Activated naive CD4-positive, alpha-beta T cell treated with anti-CD3 and anti-CD28 coated beads, Interleukin-2, amount 50 U/mL, for 72 hours (primary cell): ENCODE data around the gene PAX7. TPM values are rescaled to one million over a fixed set of nuclear protein-coding genes. Genes with fewer than 3 reads are reported as not detected.
A peak's percentile ranks its signal among the peaks of the same experiment; 100 is the strongest.
"Not testable (repeated sequence)": the region's sequence is repeated elsewhere in the genome, so short reads cannot be mapped to it uniquely, and the experiment has no call there.

ENCODE experiments used
- ATAC-seq, 2 donors: fragments of 150-1000 bp; cut with Tn5 transposase; 2 replicates each; pipeline ENCODE4 v1.10.0; 2021; ENCODE audit warnings: mild to moderate bottlenecking in 2 of 2, moderate library complexity in 2 of 2
- DNase-seq, 2 donors: peaks; one replicate each; pipeline ENCODE4 v3.0.0; 2021 to 2022; ENCODE audit warnings: low spot score in 2 of 2
- H3K27ac Mint-ChIP-seq, 2 donors: one replicate each; pipeline ENCODE4 v1.8.0; 2022; ENCODE audit warnings: mild to moderate bottlenecking in 2 of 2, mixed read lengths in 2 of 2
- H3K36me3 Mint-ChIP-seq, 2 donors: one replicate each; pipeline ENCODE4 v1.8.0; 2022; ENCODE audit warnings: mixed read lengths in 2 of 2
- H3K9me3 Mint-ChIP-seq, 2 donors: one replicate each; pipeline ENCODE4 v1.8.0; 2022; ENCODE audit warnings: mixed read lengths in 2 of 2
- total RNA-seq, 2 donors: library from RNA; stranded (reverse); gene quantifications; one replicate each; pipeline ENCODE4 v1.2.3, GENCODE V29; 2022

Gene PAX7
- not detected for total RNA-seq

DNA sequence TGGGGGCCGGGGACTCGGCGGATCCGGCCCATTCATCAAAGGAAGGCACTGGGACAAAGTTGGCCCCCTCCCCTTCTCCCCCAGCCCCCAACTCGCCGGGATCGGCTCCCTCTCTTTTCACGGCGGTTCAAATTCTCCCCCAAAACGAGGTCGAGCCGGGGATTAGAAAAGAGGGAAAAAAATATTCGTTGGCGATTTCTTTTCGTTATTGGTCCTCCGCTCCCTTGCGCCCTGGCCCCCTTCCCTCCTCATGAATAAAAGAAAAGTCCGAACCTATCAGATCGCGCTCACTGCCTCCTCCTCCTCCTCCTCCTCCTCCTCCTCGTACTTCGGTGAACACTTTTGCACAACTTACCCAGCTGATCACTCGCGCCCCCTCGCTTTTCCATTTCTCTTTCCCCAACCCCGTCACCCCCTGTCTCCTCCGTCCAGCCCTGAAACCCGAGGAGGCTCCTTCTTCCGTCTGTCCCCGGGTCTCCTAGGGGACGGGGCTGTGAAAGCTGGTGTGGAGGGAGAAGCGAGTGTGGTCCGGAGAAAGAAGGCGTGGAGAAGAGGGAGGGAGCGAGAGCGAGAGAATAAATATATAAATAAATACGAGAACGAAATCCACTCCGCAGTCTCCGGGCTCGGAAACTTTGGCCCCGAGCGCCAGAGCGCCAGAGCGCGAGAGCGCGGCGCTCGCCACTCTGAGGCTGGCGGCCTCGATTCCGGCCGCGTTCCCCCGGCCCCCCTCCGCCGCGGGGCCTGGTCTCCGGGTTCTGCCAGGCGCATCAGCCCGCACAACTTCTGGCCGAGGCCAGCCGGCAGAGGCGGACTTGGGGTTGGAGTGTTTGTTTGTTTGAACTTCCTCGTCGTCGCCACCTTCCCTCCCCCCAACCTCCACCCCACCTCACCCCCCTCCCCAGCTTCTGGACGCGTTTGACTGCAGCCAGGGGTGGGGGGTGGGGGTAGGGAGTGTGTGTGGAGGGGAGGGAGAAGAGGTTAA lies at the start of gene PAX7:
TSS of gene PAX7 (plus strand) at position 336 of the 985 bp plus-strand sequence. CDS start 758 bp downstream, outside the sequence.
- DNase-seq (no peak), ATAC-seq (no peak)
- Mint-ChIP-seq H3K27ac (peak within 1 kb of the TSS in 1 of 2 donors; percentile 92), H3K36me3 (peaks cover 0 to 13% of the 10 kb centered on the region in 2 donors), H3K9me3 (no peaks in the 10 kb centered on the region)

DNA sequence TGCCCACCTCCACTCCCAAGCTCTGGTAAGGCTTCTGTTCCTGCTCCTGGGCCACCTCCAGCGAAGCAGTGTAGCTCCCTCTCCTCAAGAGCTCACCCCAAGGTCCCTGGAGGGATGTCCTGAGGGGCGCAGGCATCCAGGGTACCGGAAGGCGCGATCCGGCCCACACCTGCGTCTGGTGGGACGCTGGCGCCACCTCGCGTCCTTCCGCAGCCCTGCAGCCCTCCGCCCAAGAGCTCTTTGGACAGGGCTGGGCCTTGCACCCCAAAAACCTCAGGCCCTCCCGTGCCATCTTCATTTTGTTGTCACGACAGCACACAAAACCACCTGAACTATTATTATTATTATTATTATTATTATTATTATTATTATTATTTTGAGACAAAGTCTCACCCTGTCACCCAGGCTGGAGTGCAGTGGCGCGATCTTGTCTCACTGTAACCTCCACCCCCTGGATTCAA lies 49.2 kb upstream of the PAX7 start:
- no peaks in the 10 kb centered on the region for H3K36me3 Mint-ChIP-seq
- no peak overlapping the region for H3K27ac Mint-ChIP-seq
- ATAC-seq: peak; percentile 46 to 71
- peak in 1 of 2 donors; percentile 74 for DNase-seq
- H3K9me3 Mint-ChIP-seq: no peaks in the 10 kb centered on the region

DNA sequence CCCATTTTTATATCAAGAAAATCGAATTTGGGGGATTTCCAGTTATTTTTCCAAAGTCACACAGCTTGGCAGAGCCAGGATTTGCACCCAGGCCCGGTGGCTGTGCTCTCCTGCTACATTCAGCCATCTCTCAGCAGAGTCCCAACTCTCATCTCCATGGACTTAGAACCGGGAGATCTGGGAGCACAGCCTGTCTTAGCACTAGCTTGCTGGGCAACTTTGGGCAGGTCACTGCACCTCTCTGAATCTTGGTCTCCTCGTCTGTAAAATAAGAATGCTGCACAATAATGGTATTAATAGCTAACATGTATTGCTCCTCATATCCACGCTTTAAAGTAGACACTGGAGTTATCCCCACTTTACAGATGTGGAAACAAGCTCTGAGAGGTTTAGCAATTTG lies 47.8 kb upstream of the PAX7 start:
- Mint-ChIP-seq H3K27ac (no peak overlapping the region), H3K9me3 (no peaks in the 10 kb centered on the region), H3K36me3 (no peaks in the 10 kb centered on the region)
- no peak for DNase-seq
- no peak for ATAC-seq

DNA sequence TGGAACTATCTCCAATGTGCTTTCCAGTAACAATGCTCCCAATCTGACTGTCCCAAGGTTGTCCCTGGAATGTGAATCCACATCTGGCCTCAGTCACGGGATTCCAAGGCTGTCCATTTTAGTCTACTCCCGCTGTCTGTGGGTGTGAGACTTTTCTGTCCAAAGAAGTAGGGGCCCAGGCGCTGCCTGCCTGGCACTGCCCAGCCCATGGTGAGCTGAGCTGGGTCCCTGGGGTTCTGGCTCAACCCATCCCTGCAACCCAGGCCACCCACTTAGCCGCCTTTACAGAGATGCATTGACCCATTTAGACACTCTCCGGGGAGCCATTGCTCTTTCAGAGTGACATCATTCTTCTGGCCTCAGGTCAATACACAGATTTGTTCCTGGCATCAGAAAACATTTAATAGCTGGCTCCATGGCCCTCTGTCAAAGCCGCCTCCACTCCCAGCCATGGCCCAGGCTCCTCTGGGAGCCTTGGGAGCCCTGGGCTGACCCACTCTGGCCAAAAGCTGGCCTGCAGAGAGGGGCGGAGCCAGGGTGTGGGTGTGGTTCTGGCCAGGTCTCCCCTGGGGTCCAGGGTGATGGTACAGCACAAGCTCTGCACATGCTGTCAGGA lies 47.2 kb upstream of the PAX7 start:
- H3K9me3 Mint-ChIP-seq: no peaks in the 10 kb centered on the region
- ATAC-seq: no peak
- DNase-seq: no peak
- no peaks in the 10 kb centered on the region for H3K36me3 Mint-ChIP-seq
- no peak overlapping the region for H3K27ac Mint-ChIP-seq

- H3K36me3 Mint-ChIP-seq, ATAC-seq, H3K27ac Mint-ChIP-seq, H3K9me3 Mint-ChIP-seq, DNase-seq: not testable (repeated sequence)
Measured at GRCh38 chr1:18586016-18586415, 44.6 kb upstream of the PAX7 start.

- Mint-ChIP-seq H3K36me3 (no peaks in the 10 kb centered on the region), H3K9me3 (no peaks in the 10 kb centered on the region), H3K27ac (no peak overlapping the region)
- DNase-seq: no peak
- no peak for ATAC-seq
Measured at GRCh38 chr1:18588093-18588492, 42.6 kb upstream of the PAX7 start.

GRCh38 chr1:18592368-18592767 lies 38.3 kb upstream of the PAX7 start:
- Mint-ChIP-seq H3K36me3 (no peaks in the 10 kb centered on the region), H3K9me3 (no peaks in the 10 kb centered on the region), H3K27ac (no peak overlapping the region)
- ATAC-seq (no peak), DNase-seq (no peak)

DNA sequence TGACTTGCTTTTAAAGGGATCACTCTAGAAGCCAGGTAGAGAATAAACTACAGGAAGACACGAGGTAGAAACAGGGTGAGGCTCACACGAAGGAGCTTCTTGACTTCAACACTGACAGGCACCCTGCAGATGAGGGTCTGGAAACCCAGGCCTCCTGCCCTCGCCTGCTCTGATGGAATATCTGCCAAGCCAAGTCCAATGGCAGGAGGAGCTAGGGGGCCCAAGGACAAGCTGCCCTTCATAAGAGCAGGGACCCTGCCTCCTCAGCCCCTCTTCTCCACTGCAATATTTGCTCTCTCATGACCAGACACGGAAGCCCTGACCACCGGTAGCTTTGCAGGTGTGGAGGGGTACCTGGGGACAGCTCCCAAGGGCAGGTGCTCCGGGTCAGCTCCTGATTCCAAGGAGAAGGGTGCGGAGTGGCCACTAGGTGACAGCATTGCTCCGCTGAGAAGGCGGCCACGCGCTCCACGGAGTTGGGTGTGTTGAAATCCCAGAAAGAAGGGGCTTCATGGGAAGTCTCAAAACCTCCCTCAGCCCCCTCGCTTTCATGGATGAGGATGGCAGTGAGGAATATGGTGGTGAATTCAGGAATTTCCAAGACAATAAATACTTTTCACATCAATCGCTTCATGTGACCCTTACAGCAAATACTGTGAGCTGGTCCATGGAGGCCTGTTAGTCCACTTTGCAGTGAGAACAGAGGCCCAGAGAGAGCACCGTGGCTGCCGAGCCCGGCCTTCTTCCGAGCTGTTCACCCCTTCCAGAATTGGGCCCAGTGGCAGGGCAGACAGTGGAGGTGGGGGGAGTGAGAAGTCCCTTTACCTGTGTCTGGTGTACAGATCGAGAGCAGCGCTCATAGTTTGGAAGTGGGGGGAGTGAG lies 33.2 kb upstream of the PAX7 start:
- no peak overlapping the region for H3K27ac Mint-ChIP-seq
- no peaks in the 10 kb centered on the region for H3K9me3 Mint-ChIP-seq
- DNase-seq (peak in 1 of 2 donors; percentile 68), ATAC-seq (peak; percentile 59 to 66)
- H3K36me3 Mint-ChIP-seq: no peaks in the 10 kb centered on the region

GRCh38 chr1:18599086-18599485 lies 31.6 kb upstream of the PAX7 start:
- no peak for DNase-seq
- H3K36me3 Mint-ChIP-seq: no peaks in the 10 kb centered on the region
- H3K27ac Mint-ChIP-seq: no peak overlapping the region
- no peaks in the 10 kb centered on the region for H3K9me3 Mint-ChIP-seq
- ATAC-seq: no peak

DNA sequence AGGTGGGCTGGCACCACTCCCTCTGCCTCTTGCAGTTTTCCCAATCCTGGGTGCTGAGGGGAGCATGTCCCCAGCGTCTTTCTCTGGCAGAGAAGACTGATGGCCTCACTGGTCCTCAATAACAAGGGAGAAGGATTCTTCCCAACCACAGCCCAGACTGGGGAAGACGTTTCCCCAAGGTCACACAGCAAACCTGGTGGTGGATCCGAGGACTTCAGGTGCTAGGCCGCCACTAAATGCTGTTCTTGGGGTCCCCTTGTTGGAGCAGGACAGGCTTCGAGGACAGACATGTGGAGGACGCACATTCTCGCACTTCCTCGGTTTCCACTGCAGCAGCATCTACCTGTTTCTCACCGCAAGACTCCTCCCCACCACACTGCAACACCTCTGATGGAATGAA lies 30.9 kb upstream of the PAX7 start:
- Mint-ChIP-seq H3K36me3 (no peaks in the 10 kb centered on the region), H3K9me3 (no peaks in the 10 kb centered on the region), H3K27ac (no peak overlapping the region)
- ATAC-seq (no peak), DNase-seq (no peak)

GRCh38 chr1:18602533-18603211 lies 28.0 kb upstream of the PAX7 start:
- ATAC-seq (peak in 1 of 2 donors; percentile 26), DNase-seq (no peak)
- Mint-ChIP-seq H3K27ac (no peak overlapping the region), H3K9me3 (no peaks in the 10 kb centered on the region), H3K36me3 (no peaks in the 10 kb centered on the region)

DNA sequence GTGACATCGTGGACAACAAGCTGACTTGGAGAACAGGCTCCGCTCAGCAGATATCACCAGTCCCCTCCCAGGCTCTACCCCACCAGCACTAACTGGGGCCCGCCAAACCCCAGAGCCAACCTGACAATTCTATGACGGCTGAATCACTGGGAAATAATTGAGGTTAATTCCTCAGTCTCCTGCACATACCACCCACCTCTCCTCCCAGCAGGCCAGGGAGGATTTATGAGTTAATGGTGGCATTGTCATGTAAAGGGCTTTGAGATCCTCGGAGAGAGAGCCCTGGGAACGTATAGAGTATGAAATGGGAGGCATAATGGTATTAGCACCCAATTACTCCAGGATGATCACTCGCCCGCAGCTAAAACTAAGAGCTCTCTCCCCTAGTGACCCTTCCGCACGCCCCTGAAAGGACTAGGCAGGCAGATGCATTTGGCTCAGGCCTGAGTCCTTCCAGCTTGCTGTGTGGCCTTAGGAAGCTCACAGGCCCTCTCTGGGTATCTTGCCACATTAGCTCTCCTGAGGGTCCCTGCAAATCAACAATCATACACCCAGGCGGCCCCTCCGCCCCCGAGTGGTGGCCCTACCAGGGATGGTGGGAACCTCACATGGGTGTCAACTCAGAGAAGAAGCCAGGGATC lies 27.3 kb upstream of the PAX7 start:
- no peaks in the 10 kb centered on the region for H3K9me3 Mint-ChIP-seq
- no peaks in the 10 kb centered on the region for H3K36me3 Mint-ChIP-seq
- ATAC-seq: no peak

DNA sequence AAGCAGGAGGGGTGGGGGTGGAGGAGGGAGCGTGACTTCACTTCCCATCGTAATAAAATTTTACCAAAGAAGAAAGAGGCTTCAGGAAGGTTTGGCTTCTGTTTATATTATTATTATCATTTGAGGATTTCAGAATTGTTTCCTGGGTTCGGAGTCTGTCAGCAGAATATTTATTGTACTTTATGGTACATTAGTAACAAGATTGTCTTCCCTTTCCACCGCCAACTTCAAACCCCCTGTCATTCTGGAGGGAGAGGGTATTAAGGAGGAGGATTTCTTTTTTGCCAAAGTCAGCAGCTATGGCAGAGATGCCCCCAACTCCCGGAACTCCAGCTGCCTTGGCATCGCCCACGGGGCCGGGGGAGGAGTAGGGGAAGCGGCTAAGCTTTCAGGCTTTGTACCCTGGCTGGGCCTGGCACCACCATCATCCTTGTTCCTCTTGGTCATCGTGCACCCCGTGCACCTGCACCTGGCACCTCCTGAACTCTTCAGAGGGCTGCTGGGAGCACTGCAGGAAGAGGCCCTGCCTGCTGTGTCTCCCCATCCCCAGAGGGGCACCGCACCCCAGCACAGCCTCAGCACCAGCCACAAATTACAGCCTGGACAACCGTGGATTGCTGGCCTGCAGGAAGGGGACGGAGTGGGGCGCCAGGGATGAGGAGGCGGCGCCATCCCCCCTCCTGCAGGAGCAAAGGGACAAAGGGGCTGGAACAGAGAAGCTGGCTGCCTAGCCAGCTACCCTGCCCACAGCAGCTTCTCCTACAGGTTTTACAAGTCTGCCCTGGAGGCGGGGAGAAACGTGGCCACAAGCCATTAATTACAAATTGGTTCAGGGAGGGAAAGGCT lies 24.0 kb upstream of the PAX7 start:
- H3K36me3 Mint-ChIP-seq: no peaks in the 10 kb centered on the region
- no peaks in the 10 kb centered on the region for H3K9me3 Mint-ChIP-seq
- no peak overlapping the region for H3K27ac Mint-ChIP-seq
- ATAC-seq (no peak), DNase-seq (no peak)

More for the DNA sequence above, 27.3 kb upstream of the PAX7 start:
- no peak overlapping the region for H3K27ac Mint-ChIP-seq
- no peak for DNase-seq

GRCh38 chr1:18607289-18607760 lies 23.3 kb upstream of the PAX7 start:
- Mint-ChIP-seq H3K9me3 (no peaks in the 10 kb centered on the region), H3K36me3 (no peaks in the 10 kb centered on the region), H3K27ac (no peak overlapping the region)
- ATAC-seq (no peak), DNase-seq (no peak)

- Mint-ChIP-seq H3K9me3 (no peaks in the 10 kb centered on the region), H3K27ac (no peak overlapping the region), H3K36me3 (no peaks in the 10 kb centered on the region)
- DNase-seq (no peak), ATAC-seq (no peak)
Measured at GRCh38 chr1:18608534-18608933, 22.1 kb upstream of the PAX7 start.
